OCI-LY3 (cell line): Measurements from ENCODE around the gene HS3ST3B1.

Experiments
- H2AFZ ChIP-seq: fragments of 200-600, 300-600 bp; shearing (Covaris generic); 2 replicates; pipeline ENCODE4 v1.6.0; 2014; ENCODE audit warnings: antibody characterized with exemption, low read depth, low read length
- H3K27ac ChIP-seq: fragments of 200-600, 300-600 bp; sonication (generic); 2 replicates; pipeline ENCODE4 v1.5.1; 2014; ENCODE audit warnings: mild to moderate bottlenecking, low read length, moderate library complexity, mixed read lengths
- H3K27me3 ChIP-seq: fragments of 200-600, 300-600 bp; sonication (generic); 2 replicates; pipeline ENCODE4 v1.6.1; 2014; ENCODE audit warnings: low read depth, low read length, mixed read lengths
- H3K36me3 ChIP-seq: fragments of 200-600, 300-600 bp; sonication (generic); replicated peaks from 2 replicates; pipeline ENCODE3; 2014; ENCODE audit warnings: low read depth, low read length, mixed read lengths
- H3K4me1 ChIP-seq: fragments of 300-600, 200-600 bp; sonication (generic); 2 replicates; pipeline ENCODE4 v1.6.1; 2014; ENCODE audit warnings: low read length, mixed read lengths
- H3K4me2 ChIP-seq: fragments of 200-600, 300-600 bp; sonication (generic); 2 replicates; pipeline ENCODE4 v1.6.1; 2014; ENCODE audit warnings: low read length, mixed read lengths
- H3K4me3 ChIP-seq: fragments of 300-600, 200-600 bp; sonication (generic); 2 replicates; pipeline ENCODE4 v1.5.1; 2014; ENCODE audit warnings: antibody characterized with exemption, mild to moderate bottlenecking, low read length, moderate library complexity
- H3K79me2 ChIP-seq: fragments of 300-600, 200-600 bp; shearing (Covaris generic); 2 replicates; pipeline ENCODE4 v1.6.1; 2014; ENCODE audit warnings: mild to moderate bottlenecking, low read length, mixed read lengths
- H3K9ac ChIP-seq: fragments of 300-600, 200-600 bp; shearing (Covaris generic); 2 replicates; pipeline ENCODE4 v1.6.0; 2014; ENCODE audit warnings: mild to moderate bottlenecking, low read length, moderate library complexity
- H3K9me3 ChIP-seq: fragments of 200-600, 300-600 bp; shearing (Covaris generic); 2 replicates; pipeline ENCODE4 v1.6.1; 2014; ENCODE audit warnings: low read length, mixed read lengths; ENCODE audit not compliant: insufficient read depth
- H4K20me1 ChIP-seq: fragments of 200-600, 300-600 bp; sonication (generic); 2 replicates; pipeline ENCODE4 v1.6.1; 2016; ENCODE audit warnings: low read length, mixed read lengths; ENCODE audit not compliant: insufficient read depth
- EZH2phosphoT487 ChIP-seq: fragments of 200-600 bp; shearing (Covaris generic); IDR thresholded peaks from 2 replicates; pipeline ENCODE4 v1.6.1; 2018; ENCODE audit warnings: antibody characterized with exemption, mixed run types, low read depth
- TF ChIP-seq, protein P1 (sequence below): fragments of 200-600, 300-600 bp; sonication (generic); IDR thresholded peaks from 2 replicates; pipeline ENCODE4 v1.5.1; 2014; ENCODE audit warnings: antibody characterized with exemption, low read length, low read depth

The HS3ST3B1 gene

DNA sequence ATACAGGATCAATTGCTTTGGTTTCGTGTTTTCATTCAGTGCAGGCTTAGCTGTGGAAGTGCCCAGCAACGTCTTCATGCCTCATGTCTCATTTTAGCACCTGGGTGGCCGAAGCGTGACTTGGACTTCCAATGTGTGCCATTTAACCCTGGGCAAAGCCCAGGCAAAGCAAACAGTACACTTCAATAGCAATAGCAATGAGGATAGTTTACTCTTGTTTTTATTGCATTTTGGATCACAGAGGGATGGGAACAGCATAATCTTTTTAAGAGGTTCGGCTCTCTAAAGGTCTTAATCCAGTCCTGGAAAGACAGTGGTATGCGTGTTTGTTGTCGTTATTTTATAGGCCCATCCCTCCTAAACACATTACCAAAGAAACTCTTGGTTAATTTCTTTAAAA lies 86.2 kb downstream of the HS3ST3B1 start:
- H3K4me3 ChIP-seq: no peak overlapping the region
- H3K27me3 ChIP-seq: no peaks in the 10 kb centered on the region
- no peaks in the 10 kb centered on the region for H3K9me3 ChIP-seq
- H4K20me1 ChIP-seq: no peaks in the 10 kb centered on the region
- H3K4me1 ChIP-seq: no peaks in the 10 kb centered on the region
- no peak overlapping the region for H3K9ac ChIP-seq
- TF ChIP-seq, protein P1, sequence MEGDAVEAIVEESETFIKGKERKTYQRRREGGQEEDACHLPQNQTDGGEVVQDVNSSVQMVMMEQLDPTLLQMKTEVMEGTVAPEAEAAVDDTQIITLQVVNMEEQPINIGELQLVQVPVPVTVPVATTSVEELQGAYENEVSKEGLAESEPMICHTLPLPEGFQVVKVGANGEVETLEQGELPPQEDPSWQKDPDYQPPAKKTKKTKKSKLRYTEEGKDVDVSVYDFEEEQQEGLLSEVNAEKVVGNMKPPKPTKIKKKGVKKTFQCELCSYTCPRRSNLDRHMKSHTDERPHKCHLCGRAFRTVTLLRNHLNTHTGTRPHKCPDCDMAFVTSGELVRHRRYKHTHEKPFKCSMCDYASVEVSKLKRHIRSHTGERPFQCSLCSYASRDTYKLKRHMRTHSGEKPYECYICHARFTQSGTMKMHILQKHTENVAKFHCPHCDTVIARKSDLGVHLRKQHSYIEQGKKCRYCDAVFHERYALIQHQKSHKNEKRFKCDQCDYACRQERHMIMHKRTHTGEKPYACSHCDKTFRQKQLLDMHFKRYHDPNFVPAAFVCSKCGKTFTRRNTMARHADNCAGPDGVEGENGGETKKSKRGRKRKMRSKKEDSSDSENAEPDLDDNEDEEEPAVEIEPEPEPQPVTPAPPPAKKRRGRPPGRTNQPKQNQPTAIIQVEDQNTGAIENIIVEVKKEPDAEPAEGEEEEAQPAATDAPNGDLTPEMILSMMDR: no peak
- TF ChIP-seq EZH2phosphoT487: no peak
- H3K36me3 ChIP-seq: no peaks in the 10 kb centered on the region
- H3K4me2 ChIP-seq: no peak overlapping the region
- H2AFZ ChIP-seq: no peak overlapping the region
- H3K27ac ChIP-seq: no peak overlapping the region
- no peaks in the 10 kb centered on the region for H3K79me2 ChIP-seq

GRCh38 chr17:14389681-14390080 lies 88.8 kb downstream of the HS3ST3B1 start:
- H3K4me3 ChIP-seq: no peak overlapping the region
- H3K9me3 ChIP-seq: no peaks in the 10 kb centered on the region
- no peaks in the 10 kb centered on the region for H3K27me3 ChIP-seq
- TF ChIP-seq EZH2phosphoT487: no peak
- TF ChIP-seq, protein P1: no peak
- H3K79me2 ChIP-seq: no peaks in the 10 kb centered on the region
- H3K36me3 ChIP-seq: no peaks in the 10 kb centered on the region
- no peaks in the 10 kb centered on the region for H3K4me1 ChIP-seq
- H3K27ac ChIP-seq: no peak overlapping the region
- H2AFZ ChIP-seq: no peak overlapping the region
- no peak overlapping the region for H3K9ac ChIP-seq
- no peak overlapping the region for H3K4me2 ChIP-seq
- no peaks in the 10 kb centered on the region for H4K20me1 ChIP-seq

DNA sequence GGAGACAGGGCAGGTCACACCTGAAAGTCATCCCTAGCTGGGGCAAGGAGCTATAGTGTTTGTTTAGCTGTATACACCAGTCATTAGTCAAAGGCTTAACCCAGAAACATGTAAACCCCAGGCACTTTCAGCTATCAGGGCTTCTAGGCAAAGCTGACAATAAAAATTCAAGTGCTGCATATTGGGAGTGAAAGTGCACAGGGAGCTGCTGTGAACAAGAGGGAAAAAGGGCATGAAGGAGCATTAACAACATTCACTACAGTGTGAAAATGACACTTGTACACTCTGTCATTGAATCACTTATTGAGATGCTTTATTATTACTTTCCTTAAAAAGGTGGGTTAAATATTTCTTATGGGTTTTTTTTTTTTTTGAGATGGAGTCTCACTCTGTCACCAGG lies 92.8 kb downstream of the HS3ST3B1 start:
- no peaks in the 10 kb centered on the region for H3K27me3 ChIP-seq
- H4K20me1 ChIP-seq: no peaks in the 10 kb centered on the region
- H3K4me1 ChIP-seq: no peaks in the 10 kb centered on the region
- H3K9ac ChIP-seq: no peak overlapping the region
- no peak overlapping the region for H3K4me3 ChIP-seq
- TF ChIP-seq EZH2phosphoT487: no peak
- TF ChIP-seq, protein P1: no peak
- H3K36me3 ChIP-seq: no peaks in the 10 kb centered on the region
- no peaks in the 10 kb centered on the region for H3K79me2 ChIP-seq
- H3K27ac ChIP-seq: no peak overlapping the region
- no peaks in the 10 kb centered on the region for H3K9me3 ChIP-seq
- H3K4me2 ChIP-seq: no peak overlapping the region
- no peak overlapping the region for H2AFZ ChIP-seq

DNA sequence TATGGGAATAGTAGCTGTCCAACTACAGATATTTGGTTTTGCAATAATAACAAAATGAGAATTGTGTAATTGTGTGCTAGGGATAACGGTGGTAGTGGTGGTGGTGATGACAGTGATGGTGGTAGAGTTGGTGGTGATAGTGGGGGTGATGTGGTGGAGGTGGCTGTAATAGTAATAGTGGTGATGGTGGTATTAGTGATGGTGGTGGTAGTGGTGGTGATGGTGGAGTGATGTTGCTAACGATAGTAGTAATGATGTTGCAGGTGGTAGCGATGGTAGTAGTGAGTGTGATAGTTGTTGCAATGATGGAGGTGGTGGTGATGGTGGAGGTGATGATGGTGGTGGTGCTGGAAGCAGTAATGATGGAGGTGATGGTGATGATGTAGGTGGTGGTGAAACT lies 94.4 kb downstream of the HS3ST3B1 start:
- H3K4me1 ChIP-seq: no peaks in the 10 kb centered on the region
- H3K27me3 ChIP-seq: no peaks in the 10 kb centered on the region
- H3K36me3 ChIP-seq: no peaks in the 10 kb centered on the region
- H3K27ac ChIP-seq: no peak overlapping the region
- H3K79me2 ChIP-seq: no peaks in the 10 kb centered on the region
- H3K9ac ChIP-seq: no peak overlapping the region
- no peak overlapping the region for H3K4me2 ChIP-seq
- H3K9me3 ChIP-seq: no peaks in the 10 kb centered on the region
- H2AFZ ChIP-seq: no peak overlapping the region
- TF ChIP-seq EZH2phosphoT487: no peak
- TF ChIP-seq, protein P1: no peak
- H3K4me3 ChIP-seq: no peak overlapping the region
- H4K20me1 ChIP-seq: no peaks in the 10 kb centered on the region
